Right lobe of liver (tissue), 4 donors: ENCODE results near the gene ARHGAP44.

ENCODE experiments used
- CTCF ChIP-seq, 4 donors: fragments of 200-600 bp in 3 of 4; fragments of 450-650 bp in 1 of 4; IDR thresholded peaks; one replicate each; pipeline versions ENCODE4 v1.5.1 to v1.8.0; 2016 to 2022; ENCODE audit warnings: antibody characterized with exemption in 4 of 4, mild to moderate bottlenecking in 2 of 4
- POLR2A ChIP-seq: fragments of 450-650 bp; IDR thresholded peaks from one replicate; pipeline ENCODE4 v1.6.1; 2017; ENCODE audit warnings: antibody characterized with exemption, mild to moderate bottlenecking
- donor health status: DM: no; HTN: no; CAD: no.
- donor health status: DM: no; HTN: no; CAD: no.
- donor health status: DM: no; HTN: yes; CAD: no.

GRCh38 chr17:12794919-12795532 lies 5.7 kb downstream of the ARHGAP44 start:
- TF ChIP-seq CTCF (IDR thresholded peaks at IDR 0.05) (no peak), POLR2A (no peak)
